ENCODE measurements around the gene USP3.
"Not testable (repeated sequence)": the region's sequence is repeated elsewhere in the genome, so short reads cannot be mapped to it uniquely, and the experiment has no call there.

USP3 gene

GRCh38 chr15:63530752-63531299, 26.4 kb downstream of the USP3 start:
- peak; percentile 68 for ATAC-seq
- Mint-ChIP-seq H3K27ac (peak overlapping the region; percentile 48), H3K27me3 (no peaks in the 10 kb centered on the region), H3K4me1 (peaks cover 86% of the 10 kb centered on the region), H3K4me3 (peak overlapping the region; percentile 50), H3K36me3 (peaks cover 6% of the 10 kb centered on the region), H3K9me3 (no peaks in the 10 kb centered on the region)

GRCh38 chr15:63531586-63531985, 27.2 kb downstream of the USP3 start:
- peaks cover 6% of the 10 kb centered on the region for H3K36me3 Mint-ChIP-seq
- H3K4me3 Mint-ChIP-seq, result no peak overlapping the region
- ATAC-seq, result no peak
- peaks cover 87% of the 10 kb centered on the region for H3K4me1 Mint-ChIP-seq
- H3K27ac Mint-ChIP-seq, result peak overlapping the region; percentile 48
- H3K27me3 Mint-ChIP-seq, result no peaks in the 10 kb centered on the region
- H3K9me3 Mint-ChIP-seq, result no peaks in the 10 kb centered on the region

GRCh38 chr15:63532307-63532744, 27.9 kb downstream of the USP3 start:
- no peak overlapping the region for H3K4me3 Mint-ChIP-seq
- peaks cover 81% of the 10 kb centered on the region for H3K4me1 Mint-ChIP-seq
- peaks cover 8% of the 10 kb centered on the region for H3K36me3 Mint-ChIP-seq
- no peaks in the 10 kb centered on the region for H3K27me3 Mint-ChIP-seq
- H3K27ac Mint-ChIP-seq, result no peak overlapping the region
- no peak for ATAC-seq
- no peaks in the 10 kb centered on the region for H3K9me3 Mint-ChIP-seq

GRCh38 chr15:63534888-63535287, 30.5 kb downstream of the USP3 start:
- ATAC-seq, H3K9me3 Mint-ChIP-seq, H3K4me3 Mint-ChIP-seq, H3K27me3 Mint-ChIP-seq: not testable (repeated sequence)
- peaks cover 78% of the 10 kb centered on the region for H3K4me1 Mint-ChIP-seq
- H3K27ac Mint-ChIP-seq, result peak overlapping the region; percentile 73
- H3K36me3 Mint-ChIP-seq, result peaks cover 22% of the 10 kb centered on the region

- no peak overlapping the region for H3K4me3 Mint-ChIP-seq
- H3K36me3 Mint-ChIP-seq, result peaks cover 27% of the 10 kb centered on the region
- H3K4me1 Mint-ChIP-seq, result peaks cover 78% of the 10 kb centered on the region
- H3K27me3 Mint-ChIP-seq, result no peaks in the 10 kb centered on the region
- H3K27ac Mint-ChIP-seq, result peak overlapping the region; percentile 73
- no peaks in the 10 kb centered on the region for H3K9me3 Mint-ChIP-seq
- no peak for ATAC-seq
Measured at GRCh38 chr15:63535689-63536088, 31.3 kb downstream of the USP3 start.

GRCh38 chr15:63538876-63539275, 34.5 kb downstream of the USP3 start:
- Mint-ChIP-seq H3K9me3 (no peaks in the 10 kb centered on the region), H3K36me3 (peaks cover 28% of the 10 kb centered on the region), H3K27me3 (no peaks in the 10 kb centered on the region), H3K4me1 (peaks cover 73% of the 10 kb centered on the region), H3K27ac (peak overlapping the region; percentile 61), H3K4me3 (no peak overlapping the region)
- no peak for ATAC-seq

GRCh38 chr15:63539521-63539920, 35.1 kb downstream of the USP3 start:
- peaks cover 79% of the 10 kb centered on the region for H3K4me1 Mint-ChIP-seq
- no peak overlapping the region for H3K4me3 Mint-ChIP-seq
- no peak for ATAC-seq
- H3K9me3 Mint-ChIP-seq, result no peaks in the 10 kb centered on the region
- peak overlapping the region; percentile 61 for H3K27ac Mint-ChIP-seq
- H3K36me3 Mint-ChIP-seq, result peaks cover 32% of the 10 kb centered on the region
- H3K27me3 Mint-ChIP-seq, result no peaks in the 10 kb centered on the region

- H3K4me1 Mint-ChIP-seq, result peaks cover 82% of the 10 kb centered on the region
- H3K4me3 Mint-ChIP-seq, result no peak overlapping the region
- ATAC-seq, result no peak
- no peaks in the 10 kb centered on the region for H3K9me3 Mint-ChIP-seq
- peaks cover 37% of the 10 kb centered on the region for H3K36me3 Mint-ChIP-seq
- no peaks in the 10 kb centered on the region for H3K27me3 Mint-ChIP-seq
- H3K27ac Mint-ChIP-seq, result peak overlapping the region; percentile 61
Measured at GRCh38 chr15:63539998-63540397, 35.6 kb downstream of the USP3 start.

- Mint-ChIP-seq H3K36me3 (peaks cover 37% of the 10 kb centered on the region), H3K9me3 (no peaks in the 10 kb centered on the region), H3K4me3 (no peak overlapping the region), H3K27ac (peak overlapping the region; percentile 61), H3K4me1 (peaks cover 81% of the 10 kb centered on the region), H3K27me3 (no peaks in the 10 kb centered on the region)
- no peak for ATAC-seq
Measured at GRCh38 chr15:63540449-63540848, 36.1 kb downstream of the USP3 start.

- Mint-ChIP-seq H3K27ac (peak overlapping the region; percentile 79), H3K27me3 (no peaks in the 10 kb centered on the region), H3K9me3 (no peaks in the 10 kb centered on the region), H3K4me1 (peaks cover 60% of the 10 kb centered on the region), H3K36me3 (peaks cover 24% of the 10 kb centered on the region), H3K4me3 (peak overlapping the region; percentile 69)
- peak; percentile 69 for ATAC-seq
Measured at GRCh38 chr15:63544258-63545026, 40.0 kb downstream of the USP3 start.

GRCh38 chr15:63545520-63545919, 41.1 kb downstream of the USP3 start:
- H3K9me3 Mint-ChIP-seq, result no peaks in the 10 kb centered on the region
- peak overlapping the region; percentile 79 for H3K27ac Mint-ChIP-seq
- no peak overlapping the region for H3K4me3 Mint-ChIP-seq
- no peaks in the 10 kb centered on the region for H3K27me3 Mint-ChIP-seq
- no peak for ATAC-seq
- peaks cover 24% of the 10 kb centered on the region for H3K36me3 Mint-ChIP-seq
- H3K4me1 Mint-ChIP-seq, result peaks cover 54% of the 10 kb centered on the region

- H3K9me3 Mint-ChIP-seq, result no peaks in the 10 kb centered on the region
- H3K36me3 Mint-ChIP-seq, result peaks cover 26% of the 10 kb centered on the region
- no peak overlapping the region for H3K27ac Mint-ChIP-seq
- H3K27me3 Mint-ChIP-seq, result no peaks in the 10 kb centered on the region
- no peak overlapping the region for H3K4me3 Mint-ChIP-seq
- ATAC-seq, result no peak
- H3K4me1 Mint-ChIP-seq, result peaks cover 32% of the 10 kb centered on the region
Measured at GRCh38 chr15:63551400-63551799, 47.0 kb downstream of the USP3 start.

GRCh38 chr15:63553388-63553791, 49.0 kb downstream of the USP3 start:
- no peak overlapping the region for H3K4me3 Mint-ChIP-seq
- peaks cover 24% of the 10 kb centered on the region for H3K4me1 Mint-ChIP-seq
- ATAC-seq, result no peak
- peak overlapping the region; percentile 49 for H3K27ac Mint-ChIP-seq
- peaks cover 31% of the 10 kb centered on the region for H3K36me3 Mint-ChIP-seq
- no peaks in the 10 kb centered on the region for H3K27me3 Mint-ChIP-seq
- H3K9me3 Mint-ChIP-seq, result no peaks in the 10 kb centered on the region

- Mint-ChIP-seq H3K9me3 (no peaks in the 10 kb centered on the region), H3K27me3 (no peaks in the 10 kb centered on the region), H3K27ac (peak overlapping the region; percentile 49), H3K4me1 (peaks cover 24% of the 10 kb centered on the region), H3K4me3 (no peak overlapping the region), H3K36me3 (peaks cover 36% of the 10 kb centered on the region)
- ATAC-seq, result no peak
Measured at GRCh38 chr15:63554337-63554927, 50.0 kb downstream of the USP3 start.

- Mint-ChIP-seq H3K4me3 (no peak overlapping the region), H3K4me1 (peaks cover 22% of the 10 kb centered on the region), H3K27ac (no peak overlapping the region), H3K27me3 (no peaks in the 10 kb centered on the region), H3K9me3 (no peaks in the 10 kb centered on the region), H3K36me3 (peaks cover 40% of the 10 kb centered on the region)
- no peak for ATAC-seq
Measured at GRCh38 chr15:63555507-63555906, 51.1 kb downstream of the USP3 start.

- no peak for ATAC-seq
- Mint-ChIP-seq H3K36me3 (peaks cover 47% of the 10 kb centered on the region), H3K27me3 (no peaks in the 10 kb centered on the region), H3K4me1 (peaks cover 29% of the 10 kb centered on the region), H3K9me3 (no peaks in the 10 kb centered on the region), H3K27ac (no peak overlapping the region), H3K4me3 (no peak overlapping the region)
Measured at GRCh38 chr15:63556246-63556645, 51.9 kb downstream of the USP3 start.
